ENCODE data around the gene FAM168B. TPM values are rescaled to one million over a fixed set of nuclear protein-coding genes. Genes with fewer than 3 reads are reported as not detected.
A peak's percentile ranks its signal among the peaks of the same experiment; 100 is the strongest.

FAM168B gene
- total and polyA plus RNA-seq, 2 of the 13 experiments (the other 11 are each of a cell fraction or from before 2014, with no cell fraction given) = 64.5 to 113 TPM

DNA sequence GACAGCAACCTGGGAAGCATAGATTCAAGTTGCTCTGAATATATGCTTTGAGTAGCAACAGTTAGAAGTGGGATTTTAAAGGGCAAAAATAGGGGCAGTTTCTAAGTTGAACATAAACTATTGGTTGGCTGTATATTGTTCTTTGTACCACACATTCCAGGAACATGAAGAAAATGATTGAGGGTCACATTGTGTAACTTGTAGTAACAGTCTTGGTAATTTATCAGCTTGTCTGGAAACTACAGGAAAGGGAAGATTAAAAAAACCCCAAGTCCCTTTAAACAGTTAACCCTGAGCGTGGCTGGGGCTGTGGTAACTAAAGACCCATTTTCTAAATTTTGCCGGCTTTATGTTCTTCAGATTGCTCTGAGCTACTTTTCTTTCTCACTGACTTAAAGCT is 19.3 kb upstream of the FAM168B start (continued):
- TF ChIP-seq TEAD3 (CRISPR knock-in tag; optimal IDR thresholded peaks at IDR 0.05; ENCODE audit: borderline replicate concordance) (peak; percentile 78), ZNF335 (CRISPR knock-in tag; IDR thresholded peaks at IDR 0.05) (0 out of 2 replicates have a peak, but pooled peaks have one; percentile 36), GATAD2A (CRISPR knock-in tag; IDR thresholded peaks at IDR 0.05) (0 out of 2 replicates have a peak, but pooled peaks have one; percentile 29), EP300 (IDR thresholded peaks at IDR 0.05; ENCODE audit: low read depth in 2 of 2, low read length in 2 of 2) (peak in 1 of 2 experiments; percentile 11; a peak in 1 of 4 replicates), EP300 (CRISPR knock-in tag; IDR thresholded peaks at IDR 0.05; ENCODE audit: borderline replicate concordance) (no peak), SMARCE1 (IDR thresholded peaks at IDR 0.05; ENCODE audit: borderline replicate concordance) (no peak)
- TF ChIP-seq, protein P1, sequence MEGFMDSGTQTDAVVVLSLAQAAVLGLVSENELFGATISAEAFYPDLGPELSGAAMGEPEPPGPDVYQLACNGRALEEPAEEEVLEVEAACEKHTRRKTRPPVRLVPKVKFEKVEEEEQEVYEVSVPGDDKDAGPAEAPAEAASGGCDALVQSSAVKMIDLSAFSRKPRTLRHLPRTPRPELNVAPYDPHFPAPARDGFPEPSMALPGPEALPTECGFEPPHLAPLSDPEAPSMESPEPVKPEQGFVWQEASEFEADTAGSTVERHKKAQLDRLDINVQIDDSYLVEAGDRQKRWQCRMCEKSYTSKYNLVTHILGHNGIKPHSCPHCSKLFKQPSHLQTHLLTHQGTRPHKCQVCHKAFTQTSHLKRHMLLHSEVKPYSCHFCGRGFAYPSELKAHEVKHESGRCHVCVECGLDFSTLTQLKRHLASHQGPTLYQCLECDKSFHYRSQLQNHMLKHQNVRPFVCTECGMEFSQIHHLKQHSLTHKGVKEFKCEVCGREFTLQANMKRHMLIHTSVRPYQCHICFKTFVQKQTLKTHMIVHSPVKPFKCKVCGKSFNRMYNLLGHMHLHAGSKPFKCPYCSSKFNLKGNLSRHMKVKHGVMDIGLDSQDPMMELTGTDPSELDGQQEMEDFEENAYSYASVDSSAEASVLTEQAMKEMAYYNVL (CRISPR knock-in tag; IDR thresholded peaks at IDR 0.05; ENCODE audit: borderline replicate concordance) = no peak

DNA sequence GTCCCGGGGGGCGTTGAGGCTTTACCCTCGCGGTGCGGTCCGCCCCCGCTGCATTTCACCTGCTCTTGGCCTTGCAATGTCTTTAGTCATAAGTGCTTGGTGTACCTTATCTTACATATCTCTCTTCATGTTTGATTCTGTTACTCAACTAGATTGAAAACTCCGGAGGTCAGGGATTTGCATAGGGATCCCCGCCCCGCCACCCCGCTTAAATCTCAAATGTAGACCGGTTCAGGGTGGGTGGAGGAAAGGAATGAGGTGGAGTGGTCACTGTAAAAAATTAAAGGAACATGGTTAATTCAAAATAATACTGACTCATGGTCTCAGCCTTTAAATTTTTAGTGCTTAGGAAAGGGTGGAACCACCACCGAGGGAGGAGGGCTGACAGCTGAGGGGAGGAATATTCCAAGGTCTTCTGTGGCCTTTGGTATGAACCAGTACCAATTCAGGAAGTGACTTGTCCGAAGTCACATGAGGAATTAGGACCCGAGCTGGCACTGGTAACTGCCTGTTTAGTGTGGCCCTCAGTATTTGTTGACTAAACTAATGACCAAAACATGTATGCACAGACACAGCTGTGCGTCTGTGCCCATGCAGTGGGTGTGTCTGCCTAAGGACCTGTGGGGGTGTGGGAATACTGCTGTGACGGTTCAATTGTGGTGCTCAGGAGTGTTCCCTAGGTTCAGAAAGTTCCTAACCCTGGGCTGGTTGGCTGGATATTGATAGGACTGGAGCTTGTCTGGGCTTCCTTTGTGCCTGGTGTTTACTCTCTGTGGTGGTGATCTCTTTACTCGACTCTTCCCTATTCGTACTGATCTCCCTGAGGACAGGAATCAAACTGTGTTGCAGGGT is 12.9 kb upstream of the FAM168B start:
- in situ Hi-C loops (cut with HindIII; ENCODE audit: extremely low pct_ligation_motif_present, low pct_unique_long_range_greater_than_20kb) = no loop called here
- H4K20me1 ChIP-seq (ENCODE audit: insufficient read depth, low read length) = peaks cover 30% of the 10 kb centered on the region
- intact Hi-C loops (cut with micrococcal nuclease; ENCODE audit: unreplicated experiment) = loop anchor here (2.0 kb wide), 1 partner anchor 13 kb away; the partner anchor contains the start of gene FAM168B
- ATAC-seq = peak; percentile 73
- peak; percentile 84 for DNase-seq (ENCODE audit: low spot score)
- ChIA-PET POLR2A (interaction anchor here (6.8 kb wide), 1 partner anchor 13 kb away, joined by 132 read pairs; the partner anchor contains the start of gene FAM168B), CTCF (ENCODE audit: low intra/inter-chr PET ratio, low total read pairs) (no interaction called here)
- peaks cover 74% of the 10 kb centered on the region for H3K4me1 ChIP-seq (ENCODE audit: insufficient read depth, low read length)
- H2AFZ ChIP-seq (ENCODE audit: low read length) = no peak overlapping the region
- BruUV-seq (replicated peaks) = TSS peak; percentile 56
- FAIRE-seq = peak; percentile 4
- H3K79me2 ChIP-seq (ENCODE audit: insufficient read depth, low read length) = peaks cover 60% of the 10 kb centered on the region
- H3K4me3 ChIP-seq (replicated peaks in 1 of 3; ENCODE audit: insufficient read depth in 1 of 3, low read depth in 2 of 3, low read length in 3 of 3) = peak overlapping the region; percentile 89 to 100 (median 100)
- H3K27me3 ChIP-seq (ENCODE audit: control insufficient read depth in 1 of 2, insufficient read depth in 2 of 2, low read length in 2 of 2) = no peaks in the 10 kb centered on the region; a peak in 1 of 5 replicates
- peak overlapping the region; percentile 100 for H3K4me2 ChIP-seq (ENCODE audit: low read depth, low read length)
- H3K9me3 ChIP-seq (ENCODE audit: low read length) = no peaks in the 10 kb centered on the region
- peak overlapping the region; percentile 87 for H3K9ac ChIP-seq (ENCODE audit: insufficient read depth, low read depth, low read length)
- H3K27ac ChIP-seq (ENCODE audit: extremely low read length, insufficient read depth, low read length) = peak overlapping the region; percentile 74
- WGBS (ENCODE audit: low lambda C conversion rate) = under 1% methylated on average over 19 of the region's 19 CpGs
- peaks cover 2 to 3% of the 10 kb centered on the region in 2 experiments; a peak in 2 of 5 replicates for H3K36me3 ChIP-seq (replicated peaks in 1 of 2; ENCODE audit: control insufficient read depth in 1 of 2, insufficient read depth in 2 of 2, low read length in 2 of 2)
- TF ChIP-seq SATB2 (CRISPR knock-in tag; IDR thresholded peaks at IDR 0.05) (no peak), SP4 (CRISPR knock-in tag; IDR thresholded peaks at IDR 0.05) (0 out of 2 replicates have a peak, but pooled peaks have one; percentile 30), MATR3 (CRISPR knock-in tag; IDR thresholded peaks at IDR 0.05) (no peak), NFKBIZ (CRISPR knock-in tag; IDR thresholded peaks at IDR 0.05) (no peak), ZSCAN21 (CRISPR knock-in tag; IDR thresholded peaks at IDR 0.05; ENCODE audit: borderline replicate concordance) (0 out of 2 replicates have a peak, but pooled peaks have one; percentile 18), MZF1 (CRISPR knock-in tag; IDR thresholded peaks at IDR 0.05; ENCODE audit: borderline replicate concordance) (no peak), ZNF331 (CRISPR knock-in tag; IDR thresholded peaks at IDR 0.05) (peak; percentile 45; the same call in 1 of the 2 replicates), TBX2 (CRISPR knock-in tag; IDR thresholded peaks at IDR 0.05; ENCODE audit: borderline replicate concordance) (0 out of 2 replicates have a peak, but pooled peaks have one; percentile 22), PLRG1 (conservative IDR thresholded peaks at IDR 0.05) (no peak), LCORL (IDR thresholded peaks at IDR 0.05) (no peak), LCORL (CRISPR knock-in tag; IDR thresholded peaks at IDR 0.05) (peak; percentile 24; the same call in 1 of the 2 replicates), CEBPG (CRISPR knock-in tag; IDR thresholded peaks at IDR 0.05) (no peak)
- TF ChIP-seq, protein P2, sequence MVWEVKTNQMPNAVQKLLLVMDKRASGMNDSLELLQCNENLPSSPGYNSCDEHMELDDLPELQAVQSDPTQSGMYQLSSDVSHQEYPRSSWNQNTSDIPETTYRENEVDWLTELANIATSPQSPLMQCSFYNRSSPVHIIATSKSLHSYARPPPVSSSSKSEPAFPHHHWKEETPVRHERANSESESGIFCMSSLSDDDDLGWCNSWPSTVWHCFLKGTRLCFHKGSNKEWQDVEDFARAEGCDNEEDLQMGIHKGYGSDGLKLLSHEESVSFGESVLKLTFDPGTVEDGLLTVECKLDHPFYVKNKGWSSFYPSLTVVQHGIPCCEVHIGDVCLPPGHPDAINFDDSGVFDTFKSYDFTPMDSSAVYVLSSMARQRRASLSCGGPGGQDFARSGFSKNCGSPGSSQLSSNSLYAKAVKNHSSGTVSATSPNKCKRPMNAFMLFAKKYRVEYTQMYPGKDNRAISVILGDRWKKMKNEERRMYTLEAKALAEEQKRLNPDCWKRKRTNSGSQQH (CRISPR knock-in tag; IDR thresholded peaks at IDR 0.05; ENCODE audit: low read depth) = peak; percentile 62
- TF ChIP-seq, protein P3, sequence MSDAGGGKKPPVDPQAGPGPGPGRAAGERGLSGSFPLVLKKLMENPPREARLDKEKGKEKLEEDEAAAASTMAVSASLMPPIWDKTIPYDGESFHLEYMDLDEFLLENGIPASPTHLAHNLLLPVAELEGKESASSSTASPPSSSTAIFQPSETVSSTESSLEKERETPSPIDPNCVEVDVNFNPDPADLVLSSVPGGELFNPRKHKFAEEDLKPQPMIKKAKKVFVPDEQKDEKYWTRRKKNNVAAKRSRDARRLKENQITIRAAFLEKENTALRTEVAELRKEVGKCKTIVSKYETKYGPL (CRISPR knock-in tag; IDR thresholded peaks at IDR 0.05) = no peak

Measured in HepG2 (cell line).